DOHH2 (cell line): Measurements from ENCODE around the gene MYT1.

Experiments
- EZH2phosphoT487 ChIP-seq: fragments of 200-600 bp; sonication (generic); IDR thresholded peaks from 2 replicates; pipeline ENCODE4 v1.6.1; 2017; ENCODE audit warnings: borderline replicate concordance, mild to moderate bottlenecking, antibody characterized with exemption, low read length, moderate library complexity, mixed read lengths
- TF ChIP-seq, protein P1 (sequence below): fragments of 200-600 bp; sonication (generic); IDR thresholded peaks from one replicate; pipeline ENCODE4 v1.5.1; 2014; ENCODE audit warnings: antibody characterized with exemption, mild to moderate bottlenecking, low read depth, low read length; ENCODE audit not compliant: poor library complexity, severe bottlenecking

GRCh38 chr20:64237316-64237715, 73.1 kb downstream of the MYT1 start:
- TF ChIP-seq, protein P1, sequence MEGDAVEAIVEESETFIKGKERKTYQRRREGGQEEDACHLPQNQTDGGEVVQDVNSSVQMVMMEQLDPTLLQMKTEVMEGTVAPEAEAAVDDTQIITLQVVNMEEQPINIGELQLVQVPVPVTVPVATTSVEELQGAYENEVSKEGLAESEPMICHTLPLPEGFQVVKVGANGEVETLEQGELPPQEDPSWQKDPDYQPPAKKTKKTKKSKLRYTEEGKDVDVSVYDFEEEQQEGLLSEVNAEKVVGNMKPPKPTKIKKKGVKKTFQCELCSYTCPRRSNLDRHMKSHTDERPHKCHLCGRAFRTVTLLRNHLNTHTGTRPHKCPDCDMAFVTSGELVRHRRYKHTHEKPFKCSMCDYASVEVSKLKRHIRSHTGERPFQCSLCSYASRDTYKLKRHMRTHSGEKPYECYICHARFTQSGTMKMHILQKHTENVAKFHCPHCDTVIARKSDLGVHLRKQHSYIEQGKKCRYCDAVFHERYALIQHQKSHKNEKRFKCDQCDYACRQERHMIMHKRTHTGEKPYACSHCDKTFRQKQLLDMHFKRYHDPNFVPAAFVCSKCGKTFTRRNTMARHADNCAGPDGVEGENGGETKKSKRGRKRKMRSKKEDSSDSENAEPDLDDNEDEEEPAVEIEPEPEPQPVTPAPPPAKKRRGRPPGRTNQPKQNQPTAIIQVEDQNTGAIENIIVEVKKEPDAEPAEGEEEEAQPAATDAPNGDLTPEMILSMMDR: no peak
- no peak for TF ChIP-seq EZH2phosphoT487
